HepG2 (cell line): ENCODE results near the gene SMIM28. TPM values are rescaled to one million over a fixed set of nuclear protein-coding genes. Genes with fewer than 3 reads are reported as not detected.

Experiments
- EP300 ChIP-seq, 3 experiments: sonication (generic) in 1 of 3; formaldehyde crosslinking in 1 of 3; IDR thresholded peaks; 2 replicates each; pipeline versions ENCODE4 v1.5.1 to v1.6.1; 2011 to 2020; ENCODE audit warnings: low read depth in 2 of 3, low read length in 2 of 3, borderline replicate concordance in 1 of 3, improper control_type of control experiment in 1 of 3, mild to moderate bottlenecking in 1 of 3, missing genetic modification reagents in 1 of 3, moderate library complexity in 1 of 3
- HNRNPUL1 ChIP-seq: fragments of 200-400 bp; formaldehyde crosslinking; IDR thresholded peaks from 2 replicates; pipeline ENCODE4 v1.6.1; 2017; ENCODE audit warnings: low read depth, mild to moderate bottlenecking, low read length, moderate library complexity
- RAD51 ChIP-seq: fragments of 450-650 bp; IDR thresholded peaks from 2 replicates; pipeline ENCODE4 v1.6.1; 2016; ENCODE audit warnings: borderline replicate concordance
- SAP130 ChIP-seq: IDR thresholded peaks from 2 replicates; pipeline ENCODE4 v1.6.1; 2016; ENCODE audit warnings: low read depth
- SNRNP70 ChIP-seq: fragments of 200-400 bp; formaldehyde crosslinking; IDR thresholded peaks from 2 replicates; pipeline ENCODE4 v1.6.1; 2017; ENCODE audit warnings: mild to moderate bottlenecking, low read depth, low read length, moderate library complexity
- TSC22D2 ChIP-seq: sonication (generic); formaldehyde crosslinking; IDR thresholded peaks from 2 replicates; pipeline ENCODE4 v1.5.1; 2020; ENCODE audit warnings: missing genetic modification reagents, mild to moderate bottlenecking, borderline replicate concordance
- U2AF2 ChIP-seq: fragments of 200-400 bp; formaldehyde crosslinking; IDR thresholded peaks from 2 replicates; pipeline ENCODE4 v1.6.1; 2017; ENCODE audit warnings: low read depth, mild to moderate bottlenecking, low read length
- ZBTB38 ChIP-seq: sonication (generic); formaldehyde crosslinking; IDR thresholded peaks from 2 replicates; pipeline ENCODE4 v1.5.1; 2020; ENCODE audit warnings: mild to moderate bottlenecking, missing genetic modification reagents
- ZFP36L2 ChIP-seq: sonication (generic); formaldehyde crosslinking; IDR thresholded peaks from 2 replicates; pipeline ENCODE4 v1.4.0; 2020; ENCODE audit warnings: missing genetic modification reagents
- ZFP37 ChIP-seq: sonication (generic); formaldehyde crosslinking; IDR thresholded peaks from 2 replicates; pipeline ENCODE4 v1.4.0; 2020; ENCODE audit warnings: missing genetic modification reagents, borderline replicate concordance
- ZMYM4 ChIP-seq: sonication (generic); formaldehyde crosslinking; IDR thresholded peaks from 2 replicates; pipeline ENCODE4 v1.8.1; 2023; ENCODE audit warnings: mild to moderate bottlenecking, missing genetic modification reagents
- ZNF430 ChIP-seq: sonication (generic); formaldehyde crosslinking; IDR thresholded peaks from 2 replicates; pipeline ENCODE4 v1.9.0; 2021; ENCODE audit warnings: mild to moderate bottlenecking, missing genetic modification reagents
- ZNF546 ChIP-seq: sonication (generic); formaldehyde crosslinking; conservative IDR thresholded peaks from 2 replicates; pipeline ENCODE4 v1.8.1; 2023; ENCODE audit warnings: mild to moderate bottlenecking, missing genetic modification reagents
- ZNF549 ChIP-seq: sonication (generic); formaldehyde crosslinking; IDR thresholded peaks from 2 replicates; pipeline ENCODE4 v1.5.0; 2020; ENCODE audit warnings: missing genetic modification reagents
- ZNF614 ChIP-seq: IDR thresholded peaks from 2 replicates; pipeline ENCODE4 v1.6.1; 2018; ENCODE audit warnings: missing biosample characterization, missing genetic modification reagents, inconsistent platforms, borderline replicate concordance
- ZSCAN22 ChIP-seq: sonication (generic); formaldehyde crosslinking; IDR thresholded peaks from 2 replicates; pipeline ENCODE4 v1.4.0; 2020; ENCODE audit warnings: mild to moderate bottlenecking, missing genetic modification reagents
- polyA plus RNA-seq, 8 experiments: library from polyadenylated mRNA; depleted of rRNA in 3 of 8; stranded (reverse) in 7 of 8; unstranded in 1 of 8; fragments of >200 nt; fragmentation: Illumina TruSeq in 4 of 8; extraction: Trizol in 4 of 8; gene quantifications; 2 replicates each; pipeline versions ENCODE4 v1.2.1 to v1.2.3, GENCODE V29; 2011 to 2016; ENCODE audit warnings: low read depth in 4 of 8, missing spikeins in 1 of 8, mixed read lengths in 1 of 8; ENCODE audit not compliant: insufficient read depth in 1 of 8
- total RNA-seq, 5 experiments: library from RNA; depleted of rRNA; stranded (reverse); fragments of >200 nt; fragmentation: Illumina TruSeq; extraction: Trizol; gene quantifications; 2 replicates each; pipeline ENCODE4 v1.2.3, GENCODE V29; 2016; ENCODE audit warnings: low read depth in 1 of 5
- TF ChIP-seq, protein P1 (sequence below): IDR thresholded peaks from 2 replicates; pipeline ENCODE4 v1.6.1; 2016; ENCODE audit warnings: low read depth, control low read depth
- TF ChIP-seq, protein P2 (sequence below): sonication (generic); formaldehyde crosslinking; IDR thresholded peaks from 2 replicates; pipeline ENCODE4 v1.4.0; 2020; ENCODE audit warnings: mild to moderate bottlenecking, missing genetic modification reagents
- TF ChIP-seq, protein P3 (sequence below): IDR thresholded peaks from 2 replicates; pipeline ENCODE4 v1.6.1; 2016

The SMIM28 gene
- total and polyA plus RNA-seq, 2 of the 13 experiments (the other 11 are each of a cell fraction or from before 2014, with no cell fraction given), result not detected

DNA sequence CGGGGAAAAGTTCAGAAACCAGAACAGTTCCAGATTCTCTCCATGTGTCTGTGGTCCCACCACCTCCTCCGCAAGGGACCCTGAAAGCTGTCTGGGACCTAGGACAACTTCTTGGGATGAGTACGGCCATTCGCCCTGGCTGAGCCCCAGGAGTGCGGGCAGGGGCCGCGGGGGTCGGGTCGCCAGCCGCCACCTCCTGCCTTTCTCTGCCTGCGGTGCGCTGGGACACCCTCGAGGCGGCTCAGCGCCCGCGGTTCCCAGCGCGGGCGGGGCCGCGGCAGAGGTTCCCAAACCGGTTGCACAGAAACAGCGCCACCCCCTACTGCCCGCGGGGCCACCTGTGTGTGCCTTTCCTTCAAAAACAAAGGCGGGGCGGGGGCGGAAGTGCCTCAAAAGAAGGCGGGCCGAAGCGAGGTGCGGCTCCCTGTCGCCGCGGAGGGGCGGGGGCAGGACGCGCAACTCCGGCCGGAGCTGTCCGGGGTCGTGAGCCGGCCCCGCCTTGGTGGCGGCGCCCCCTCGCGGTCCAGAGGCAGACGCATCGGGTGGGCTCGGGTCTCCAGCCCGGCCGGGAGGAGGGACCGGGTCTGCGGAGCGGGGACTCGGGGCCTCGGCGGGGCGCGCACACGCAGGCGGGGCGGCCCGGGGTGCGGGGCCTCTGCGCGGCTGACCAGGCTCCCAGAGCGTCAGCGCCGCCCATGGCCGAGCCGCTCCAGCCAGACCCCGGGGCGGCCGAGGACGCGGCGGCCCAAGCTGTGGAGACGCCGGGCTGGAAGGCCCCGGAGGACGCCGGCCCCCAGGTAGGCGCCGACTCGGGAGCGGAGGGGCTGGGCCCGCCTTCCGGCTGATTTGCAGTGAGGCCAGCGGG lies 26.3 kb downstream of the SMIM28 start, which contains the start of gene HEBP2 (continued):
- peak; percentile 28 to 58; a peak in 3 of 4 replicates for TF ChIP-seq EP300 (IDR thresholded peaks at IDR 0.05; ENCODE audit: low read depth in 2 of 2, low read length in 2 of 2)
- TF ChIP-seq EP300 (CRISPR knock-in tag; IDR thresholded peaks at IDR 0.05; ENCODE audit: borderline replicate concordance), result no peak; the same call in 1 of the 2 replicates
- TF ChIP-seq ZMYM4, result peak; percentile 96; the same call in 1 of the 2 replicates
- TF ChIP-seq ZBTB38 (CRISPR knock-in tag), result peak; percentile 85
- peak; percentile 58; the same call in 1 of the 2 replicates for TF ChIP-seq ZNF430 (CRISPR knock-in tag)
- no peak; the same call in 1 of the 2 replicates for TF ChIP-seq TSC22D2 (CRISPR knock-in tag)
- TF ChIP-seq, protein P1, sequence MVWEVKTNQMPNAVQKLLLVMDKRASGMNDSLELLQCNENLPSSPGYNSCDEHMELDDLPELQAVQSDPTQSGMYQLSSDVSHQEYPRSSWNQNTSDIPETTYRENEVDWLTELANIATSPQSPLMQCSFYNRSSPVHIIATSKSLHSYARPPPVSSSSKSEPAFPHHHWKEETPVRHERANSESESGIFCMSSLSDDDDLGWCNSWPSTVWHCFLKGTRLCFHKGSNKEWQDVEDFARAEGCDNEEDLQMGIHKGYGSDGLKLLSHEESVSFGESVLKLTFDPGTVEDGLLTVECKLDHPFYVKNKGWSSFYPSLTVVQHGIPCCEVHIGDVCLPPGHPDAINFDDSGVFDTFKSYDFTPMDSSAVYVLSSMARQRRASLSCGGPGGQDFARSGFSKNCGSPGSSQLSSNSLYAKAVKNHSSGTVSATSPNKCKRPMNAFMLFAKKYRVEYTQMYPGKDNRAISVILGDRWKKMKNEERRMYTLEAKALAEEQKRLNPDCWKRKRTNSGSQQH (CRISPR knock-in tag), result peak; percentile 67
- no peak for TF ChIP-seq ZFP37 (CRISPR knock-in tag)
- no peak for TF ChIP-seq U2AF2
- peak; percentile 63; the same call in 1 of the 2 replicates for TF ChIP-seq HNRNPUL1
- peak; percentile 68; the same call in 1 of the 2 replicates for TF ChIP-seq ZSCAN22 (CRISPR knock-in tag)
- TF ChIP-seq, protein P2, sequence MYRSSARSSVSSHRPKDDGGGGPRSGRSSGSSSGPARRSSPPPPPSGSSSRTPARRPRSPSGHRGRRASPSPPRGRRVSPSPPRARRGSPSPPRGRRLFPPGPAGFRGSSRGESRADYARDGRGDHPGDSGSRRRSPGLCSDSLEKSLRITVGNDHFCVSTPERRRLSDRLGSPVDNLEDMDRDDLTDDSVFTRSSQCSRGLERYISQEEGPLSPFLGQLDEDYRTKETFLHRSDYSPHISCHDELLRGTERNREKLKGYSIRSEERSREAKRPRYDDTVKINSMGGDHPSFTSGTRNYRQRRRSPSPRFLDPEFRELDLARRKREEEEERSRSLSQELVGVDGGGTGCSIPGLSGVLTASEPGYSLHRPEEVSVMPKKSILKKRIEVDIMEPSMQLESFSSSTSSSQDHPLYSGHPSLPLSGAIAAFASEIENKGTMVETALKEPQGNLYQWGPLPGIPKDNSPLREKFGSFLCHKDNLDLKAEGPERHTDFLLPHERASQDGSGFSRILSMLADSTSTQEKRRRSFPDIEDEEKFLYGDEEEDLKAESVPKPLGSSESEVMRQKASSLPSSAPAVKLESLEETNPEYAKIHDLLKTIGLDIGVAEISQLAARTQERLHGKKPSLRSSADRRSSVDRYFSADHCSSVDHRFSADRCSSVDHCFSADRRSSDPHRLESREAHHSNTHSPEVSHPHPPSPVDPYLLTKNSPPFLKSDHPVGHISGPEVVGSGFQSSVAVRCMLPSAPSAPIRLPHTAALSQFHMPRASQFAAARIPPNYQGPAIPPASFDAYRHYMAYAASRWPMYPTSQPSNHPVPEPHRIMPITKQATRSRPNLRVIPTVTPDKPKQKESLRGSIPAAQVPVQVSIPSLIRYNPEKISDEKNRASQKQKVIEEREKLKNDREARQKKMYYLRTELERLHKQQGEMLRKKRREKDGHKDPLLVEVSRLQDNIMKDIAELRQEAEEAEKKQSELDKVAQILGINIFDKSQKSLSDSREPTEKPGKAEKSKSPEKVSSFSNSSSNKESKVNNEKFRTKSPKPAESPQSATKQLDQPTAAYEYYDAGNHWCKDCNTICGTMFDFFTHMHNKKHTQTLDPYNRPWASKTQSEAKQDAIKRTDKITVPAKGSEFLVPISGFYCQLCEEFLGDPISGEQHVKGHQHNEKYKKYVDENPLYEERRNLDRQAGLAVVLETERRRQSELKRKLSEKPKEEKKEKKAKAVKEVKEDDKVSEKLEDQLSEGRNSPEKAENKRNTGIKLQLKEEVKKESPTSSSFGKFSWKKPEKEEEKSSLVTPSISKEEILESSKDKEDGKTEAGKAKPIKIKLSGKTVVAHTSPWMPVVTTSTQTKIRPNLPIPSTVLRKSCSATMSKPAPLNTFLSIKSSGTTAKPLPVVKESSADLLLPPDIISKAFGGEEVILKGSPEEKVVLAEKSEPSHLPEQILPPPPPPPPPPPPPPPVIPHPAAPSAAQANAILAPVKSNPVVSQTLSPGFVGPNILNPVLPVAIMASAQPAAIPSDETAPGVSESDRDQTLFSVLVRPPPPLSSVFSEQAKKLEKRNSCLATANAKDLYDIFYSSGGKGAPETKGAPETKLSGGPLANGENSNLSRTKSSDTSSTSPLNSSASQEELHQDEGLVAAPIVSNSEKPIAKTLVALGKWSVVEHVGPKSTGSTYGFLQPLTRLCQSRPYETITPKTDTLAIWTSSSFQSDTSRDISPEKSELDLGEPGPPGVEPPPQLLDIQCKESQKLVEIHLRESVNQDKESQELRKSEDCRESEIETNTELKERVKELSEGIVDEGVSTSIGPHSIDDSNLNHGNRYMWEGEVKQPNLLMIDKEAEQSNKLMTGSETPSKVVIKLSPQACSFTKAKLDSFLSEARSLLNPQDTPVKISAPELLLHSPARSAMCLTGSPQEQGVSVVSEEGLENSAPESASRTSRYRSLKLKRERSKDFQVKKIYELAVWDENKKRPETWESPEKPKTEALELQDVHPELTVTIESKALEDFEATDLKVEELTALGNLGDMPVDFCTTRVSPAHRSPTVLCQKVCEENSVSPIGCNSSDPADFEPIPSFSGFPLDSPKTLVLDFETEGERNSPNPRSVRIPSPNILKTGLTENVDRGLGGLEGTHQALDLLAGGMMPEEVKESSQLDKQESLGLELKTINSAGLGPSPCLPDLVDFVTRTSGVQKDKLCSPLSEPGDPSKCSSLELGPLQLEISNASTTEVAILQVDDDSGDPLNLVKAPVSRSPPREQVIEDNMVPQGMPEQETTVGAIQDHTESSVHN (CRISPR knock-in tag), result no peak
- TF ChIP-seq ZNF549 (CRISPR knock-in tag), result peak; percentile 73
- no peak for TF ChIP-seq ZNF546 (CRISPR knock-in tag)
- peak; percentile 84 for TF ChIP-seq ZNF614
- TF ChIP-seq SNRNP70, result no peak
- peak; percentile 95 for TF ChIP-seq SAP130 (CRISPR knock-in tag)
- no peak for TF ChIP-seq RAD51
- TF ChIP-seq, protein P3, sequence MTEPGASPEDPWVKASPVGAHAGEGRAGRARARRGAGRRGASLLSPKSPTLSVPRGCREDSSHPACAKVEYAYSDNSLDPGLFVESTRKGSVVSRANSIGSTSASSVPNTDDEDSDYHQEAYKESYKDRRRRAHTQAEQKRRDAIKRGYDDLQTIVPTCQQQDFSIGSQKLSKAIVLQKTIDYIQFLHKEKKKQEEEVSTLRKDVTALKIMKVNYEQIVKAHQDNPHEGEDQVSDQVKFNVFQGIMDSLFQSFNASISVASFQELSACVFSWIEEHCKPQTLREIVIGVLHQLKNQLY (CRISPR knock-in tag), result peak; percentile 46; the same call in 1 of the 2 replicates
- TF ChIP-seq ZFP36L2 (CRISPR knock-in tag), result no peak
